H1 (cell line): Measurements from ENCODE around the gene ZNF608. TPM values are rescaled to one million over a fixed set of nuclear protein-coding genes. Genes with fewer than 3 reads are reported as not detected.

Experiments
- FOSL1 ChIP-seq: IDR thresholded peaks from 2 replicates; pipeline ENCODE4 v1.6.1; 2011; ENCODE audit warnings: mild to moderate bottlenecking, low read depth, low read length, moderate library complexity; ENCODE audit not compliant: insufficient read depth
- NANOG ChIP-seq: IDR thresholded peaks from 2 replicates; pipeline ENCODE4 v1.6.1; 2011; ENCODE audit warnings: low read length, low read depth, mild to moderate bottlenecking, inconsistent platforms; ENCODE audit not compliant: insufficient read depth, poor library complexity, severe bottlenecking
- TAF7 ChIP-seq: optimal IDR thresholded peaks from 2 replicates; pipeline ENCODE3; 2011; ENCODE audit warnings: low read depth, mild to moderate bottlenecking, inconsistent platforms, low read length, moderate library complexity, borderline replicate concordance
- polyA plus RNA-seq, 7 experiments: library from polyadenylated mRNA; depleted of rRNA in 3 of 7; stranded (reverse) in 5 of 7; unstranded in 2 of 7; fragments of >200 nt in 5 of 7; fragments of 200-250 nt in 2 of 7; gene quantifications; 1 replicate in 5 of 7; 2 replicates in 1 of 7; 4 replicates in 1 of 7; pipeline versions ENCODE4 v1.2.1 to v1.2.3, GENCODE V29; 2011 to 2013; ENCODE audit warnings: missing spikeins in 2 of 7, mixed read lengths in 2 of 7
- total RNA-seq: library from RNA; stranded (reverse); fragmentation: NEBNext Ultra II Directional; extraction: Animal tissue kit (Norgen Biotek cat#: 25700); gene quantifications from 2 replicates; pipeline ENCODE4 v1.2.1, GENCODE V29; 2021

ZNF608 gene
- total and polyA plus RNA-seq, 2 of the 8 experiments (the other 6 are each of a cell fraction or from before 2014, with no cell fraction given): 17.2 to 40.8 TPM

- no peak for TF ChIP-seq NANOG
- TF ChIP-seq TAF7: no peak
- TF ChIP-seq FOSL1: no peak
Observed at GRCh38 chr5:124702525-124702924, 43.9 kb downstream of the ZNF608 start (continued).
